Keratinocyte (primary cell): ENCODE results near the gene PHACTR1. TPM values are rescaled to one million over a fixed set of nuclear protein-coding genes. Genes with fewer than 3 reads are reported as not detected.

Source experiments
- DNase-seq: peaks from one replicate; pipeline ENCODE4 v3.0.0-alpha.2; 2011; ENCODE audit warnings: low read depth, missing footprints, low spot score
- FAIRE-seq: peaks from 2 replicates; lab custom pipeline; 2011; peaks lifted over from hg19 to GRCh38; lab: Jason Lieb, UNC
- H2AFZ ChIP-seq: 2 replicates; pipeline ENCODE4 v1.6.0; 2012; ENCODE audit warnings: low read length, control low read depth, inconsistent platforms; ENCODE audit not compliant: control insufficient read depth
- H3K27ac ChIP-seq: 2 replicates; pipeline ENCODE4 v1.5.1; 2011; ENCODE audit warnings: low read length; ENCODE audit not compliant: control insufficient read depth, insufficient read depth
- H3K27me3 ChIP-seq: 3 replicates; pipeline ENCODE4 v1.6.0; 2011; ENCODE audit warnings: low read length; ENCODE audit not compliant: control insufficient read depth, insufficient read depth; ENCODE audit errors: extremely low read depth
- H3K36me3 ChIP-seq, 2 experiments: 2 replicates in 1 of 2; 3 replicates in 1 of 2; pipeline ENCODE4 v1.5.1; 2011; ENCODE audit warnings: low read length in 2 of 2, mild to moderate bottlenecking in 1 of 2; ENCODE audit not compliant: control insufficient read depth in 2 of 2, insufficient read depth in 2 of 2; ENCODE audit errors: extremely low read depth in 1 of 2
- H3K4me1 ChIP-seq: 3 replicates; pipeline ENCODE4 v1.5.1; 2011; ENCODE audit warnings: low read length; ENCODE audit not compliant: control insufficient read depth, insufficient read depth; ENCODE audit errors: extremely low read depth
- H3K4me2 ChIP-seq: 3 replicates; pipeline ENCODE4 v1.6.0; 2011; ENCODE audit warnings: low read depth, low read length; ENCODE audit not compliant: control insufficient read depth, insufficient read depth; ENCODE audit errors: extremely low read depth
- H3K4me3 ChIP-seq, 3 experiments: fragments of 200-600 bp in 1 of 3; sonication (generic) in 1 of 3; 2 replicates in 2 of 3; 3 replicates in 1 of 3; pipeline ENCODE4 v1.5.1; 2011 to 2016; ENCODE audit warnings: low read length in 3 of 3, mild to moderate bottlenecking in 3 of 3, control low read depth in 2 of 3, inconsistent platforms in 1 of 3, low read depth in 1 of 3, mixed read lengths in 1 of 3, mixed run types in 1 of 3, moderate library complexity in 1 of 3; ENCODE audit not compliant: control insufficient read depth in 2 of 3, insufficient read depth in 2 of 3; ENCODE audit errors: extremely low read depth in 1 of 3
- H3K79me2 ChIP-seq: 2 replicates; pipeline ENCODE4 v1.6.0; 2012; ENCODE audit warnings: low read length; ENCODE audit not compliant: control insufficient read depth, insufficient read depth
- H3K9ac ChIP-seq: 3 replicates; pipeline ENCODE4 v1.6.0; 2011; ENCODE audit warnings: low read length; ENCODE audit not compliant: control insufficient read depth, insufficient read depth; ENCODE audit errors: extremely low read depth
- H3K9me1 ChIP-seq: 3 replicates; pipeline ENCODE4 v1.6.0; 2011; ENCODE audit warnings: low read length; ENCODE audit not compliant: control insufficient read depth, insufficient read depth; ENCODE audit errors: extremely low read depth
- H3K9me3 ChIP-seq: 2 replicates; pipeline ENCODE4 v1.5.1; 2012; ENCODE audit warnings: low read depth, low read length; ENCODE audit not compliant: control insufficient read depth
- H4K20me1 ChIP-seq: 3 replicates; pipeline ENCODE4 v1.6.0; 2011; ENCODE audit warnings: low read length; ENCODE audit not compliant: control insufficient read depth, insufficient read depth; ENCODE audit errors: extremely low read depth
- CTCF ChIP-seq, 3 experiments: IDR thresholded peaks in 1 of 3; conservative IDR thresholded peaks in 1 of 3; optimal IDR thresholded peaks in 1 of 3; 2 replicates in 2 of 3; 3 replicates in 1 of 3; pipeline versions ENCODE3 to v1.5.1; 2011; ENCODE audit warnings: low read length in 3 of 3, mild to moderate bottlenecking in 3 of 3, moderate library complexity in 2 of 3, control low read depth in 1 of 3, inconsistent platforms in 1 of 3; ENCODE audit not compliant: insufficient read depth in 2 of 3; ENCODE audit errors: extremely low read depth in 1 of 3
- EZH2 ChIP-seq: IDR thresholded peaks from one replicate; pipeline ENCODE4 v1.6.1; 2012; ENCODE audit warnings: inconsistent platforms, mild to moderate bottlenecking, low read length, moderate library complexity
- dilution Hi-C: fragments of 300-500 bp; cut with MboI; formaldehyde crosslinking; loops from one replicate; pipeline ENCODE4 v1.7.0; 2020; ENCODE audit warnings: low sequenced_read_pairs; ENCODE audit not compliant: extremely low pct_ligation_motif_present
- polyA plus RNA-seq, 5 experiments: library from polyadenylated mRNA; depleted of rRNA in 3 of 5; stranded (reverse) in 3 of 5; stranded (forward) in 1 of 5; unstranded in 1 of 5; fragments of >200 nt; gene quantifications; 1 replicate in 1 of 5; 2 replicates in 3 of 5; 3 replicates in 1 of 5; pipeline versions ENCODE4 v1.2.1 to v1.2.3, GENCODE V29; 2011 to 2012; ENCODE audit warnings: missing spikeins in 2 of 5, low read depth in 1 of 5, low replicate concordance in 1 of 5

Gene PHACTR1
- polyA plus RNA-seq, 1 donor (not counting 4 experiments of a cell fraction or from before 2014, with no cell fraction given), result 0.22 TPM

- dilution Hi-C loops, result no loop called here
Measured at GRCh38 chr6:13166916-13167315, 450.3 kb downstream of the PHACTR1 start.

GRCh38 chr6:13172291-13172690 is 455.7 kb downstream of the PHACTR1 start:
- TF ChIP-seq CTCF (optimal IDR thresholded peaks at IDR 0.05 in 1 of 3, IDR thresholded peaks at IDR 0.05 in 1 of 3, conservative IDR thresholded peaks at IDR 0.05 in 1 of 3; ENCODE audit: extremely low read depth in 1 of 3, insufficient read depth in 2 of 3, low read length in 3 of 3) (no peak), EZH2 (no peak)
- no peaks in the 10 kb centered on the region for H4K20me1 ChIP-seq
- no peak for DNase-seq
- H3K9me1 ChIP-seq, result no peaks in the 10 kb centered on the region
- H2AFZ ChIP-seq, result no peak overlapping the region
- H3K79me2 ChIP-seq, result no peaks in the 10 kb centered on the region
- no peaks in the 10 kb centered on the region for H3K27me3 ChIP-seq
- dilution Hi-C loops, result no loop called here
- H3K36me3 ChIP-seq, result no peaks in the 10 kb centered on the region
- no peaks in the 10 kb centered on the region for H3K4me1 ChIP-seq
- H3K9ac ChIP-seq, result no peak overlapping the region
- no peak for FAIRE-seq
- H3K9me3 ChIP-seq, result no peaks in the 10 kb centered on the region
- no peak overlapping the region for H3K4me2 ChIP-seq
- no peak overlapping the region for H3K4me3 ChIP-seq
- no peak overlapping the region for H3K27ac ChIP-seq

More at GRCh38 chr6:13166916-13167315, 450.3 kb downstream of the PHACTR1 start:
- TF ChIP-seq CTCF (optimal IDR thresholded peaks at IDR 0.05 in 1 of 3, IDR thresholded peaks at IDR 0.05 in 1 of 3, conservative IDR thresholded peaks at IDR 0.05 in 1 of 3; ENCODE audit: extremely low read depth in 1 of 3, insufficient read depth in 2 of 3, low read length in 3 of 3) (no peak), EZH2 (no peak)
- no peak overlapping the region for H3K4me3 ChIP-seq
- no peaks in the 10 kb centered on the region for H3K9me1 ChIP-seq
- no peak overlapping the region for H3K27ac ChIP-seq
- H3K27me3 ChIP-seq, result no peaks in the 10 kb centered on the region
- DNase-seq (no peak), FAIRE-seq (no peak)
- no peak overlapping the region for H3K9ac ChIP-seq
- H3K4me1 ChIP-seq, result no peaks in the 10 kb centered on the region
- no peaks in the 10 kb centered on the region for H3K9me3 ChIP-seq
- H3K36me3 ChIP-seq, result no peaks in the 10 kb centered on the region
- H3K4me2 ChIP-seq, result no peak overlapping the region
- H2AFZ ChIP-seq, result no peak overlapping the region
- no peaks in the 10 kb centered on the region for H3K79me2 ChIP-seq
- H4K20me1 ChIP-seq, result no peaks in the 10 kb centered on the region
